NCI-H1436 (cell line): Measurements from ENCODE around the gene PSRC1.

Source experiments
- DNase-seq: peaks from one replicate; lab custom pipeline; 2025; lab: John Stamatoyannopoulos, UW

PSRC1 gene

DNA sequence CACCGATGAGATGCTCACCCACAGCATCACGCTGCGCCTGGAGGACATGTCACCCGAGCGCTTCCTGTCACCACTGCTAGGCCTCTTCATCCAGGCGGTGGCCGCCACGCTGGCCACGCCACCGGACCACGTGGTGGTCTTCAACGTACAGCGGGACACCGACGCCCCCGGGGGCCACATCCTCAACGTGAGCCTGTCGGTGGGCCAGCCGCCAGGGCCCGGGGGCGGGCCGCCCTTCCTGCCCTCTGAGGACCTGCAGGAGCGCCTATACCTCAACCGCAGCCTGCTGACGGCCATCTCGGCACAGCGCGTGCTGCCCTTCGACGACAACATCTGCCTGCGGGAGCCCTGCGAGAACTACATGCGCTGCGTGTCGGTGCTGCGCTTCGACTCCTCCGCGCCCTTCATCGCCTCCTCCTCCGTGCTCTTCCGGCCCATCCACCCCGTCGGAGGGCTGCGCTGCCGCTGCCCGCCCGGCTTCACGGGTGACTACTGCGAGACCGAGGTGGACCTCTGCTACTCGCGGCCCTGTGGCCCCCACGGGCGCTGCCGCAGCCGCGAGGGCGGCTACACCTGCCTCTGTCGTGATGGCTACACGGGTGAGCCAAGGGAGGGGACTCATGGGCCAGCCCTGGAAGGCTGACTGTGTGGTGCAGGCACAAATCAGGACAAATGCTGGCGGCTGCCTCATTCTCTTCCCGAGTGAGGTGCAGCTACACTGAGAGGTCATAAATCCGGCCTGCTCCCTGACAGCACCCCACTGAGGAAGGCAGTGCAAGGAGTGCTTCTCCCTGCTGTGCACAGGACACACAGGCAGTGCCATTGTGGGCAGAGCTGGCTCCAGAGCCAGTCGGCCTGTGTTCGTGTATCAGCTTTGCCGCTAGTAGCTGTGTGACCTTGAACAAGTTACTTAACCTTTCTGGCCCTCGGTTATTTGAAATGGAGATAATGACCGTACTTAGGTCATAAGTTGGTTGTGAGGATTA, 24.2 kb downstream of the PSRC1 start:
- DNase-seq = no peak

DNA sequence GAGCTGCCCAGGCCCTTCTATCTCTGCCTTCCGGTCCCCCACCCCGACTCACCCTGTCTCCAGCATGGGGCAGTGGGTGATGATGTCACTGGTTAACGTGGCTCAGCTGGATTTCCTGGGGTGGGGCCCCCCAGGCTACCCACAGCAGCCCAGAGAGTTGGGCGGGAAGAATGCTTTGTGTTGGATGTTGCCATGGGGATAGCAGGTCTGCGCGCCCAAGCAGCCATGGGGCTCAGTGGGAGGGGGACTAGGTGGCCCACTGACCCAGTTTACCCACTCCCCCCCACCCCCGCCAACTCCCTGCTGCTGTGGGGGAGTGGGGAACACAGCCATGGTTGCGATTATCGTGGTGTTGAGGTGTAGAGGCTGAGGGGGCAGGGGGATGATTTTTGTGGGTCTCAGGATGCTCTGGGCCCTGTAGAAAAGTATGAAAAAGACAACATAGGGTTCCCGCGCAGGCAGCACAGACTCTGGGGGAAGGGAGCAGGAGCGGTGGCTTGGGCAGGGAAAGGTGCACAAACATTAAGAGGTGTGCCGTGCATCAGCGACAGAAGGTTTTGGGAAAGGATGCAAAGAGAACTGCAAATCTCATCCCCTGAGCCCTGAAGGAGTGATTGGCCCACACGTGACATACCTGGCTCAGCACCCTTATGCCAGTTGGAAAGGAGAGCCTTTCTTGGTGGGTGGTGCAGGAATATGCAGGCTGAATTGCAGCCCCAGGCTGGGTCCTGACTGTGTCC, 25.1 kb downstream of the PSRC1 start:
- no peak for DNase-seq

DNA sequence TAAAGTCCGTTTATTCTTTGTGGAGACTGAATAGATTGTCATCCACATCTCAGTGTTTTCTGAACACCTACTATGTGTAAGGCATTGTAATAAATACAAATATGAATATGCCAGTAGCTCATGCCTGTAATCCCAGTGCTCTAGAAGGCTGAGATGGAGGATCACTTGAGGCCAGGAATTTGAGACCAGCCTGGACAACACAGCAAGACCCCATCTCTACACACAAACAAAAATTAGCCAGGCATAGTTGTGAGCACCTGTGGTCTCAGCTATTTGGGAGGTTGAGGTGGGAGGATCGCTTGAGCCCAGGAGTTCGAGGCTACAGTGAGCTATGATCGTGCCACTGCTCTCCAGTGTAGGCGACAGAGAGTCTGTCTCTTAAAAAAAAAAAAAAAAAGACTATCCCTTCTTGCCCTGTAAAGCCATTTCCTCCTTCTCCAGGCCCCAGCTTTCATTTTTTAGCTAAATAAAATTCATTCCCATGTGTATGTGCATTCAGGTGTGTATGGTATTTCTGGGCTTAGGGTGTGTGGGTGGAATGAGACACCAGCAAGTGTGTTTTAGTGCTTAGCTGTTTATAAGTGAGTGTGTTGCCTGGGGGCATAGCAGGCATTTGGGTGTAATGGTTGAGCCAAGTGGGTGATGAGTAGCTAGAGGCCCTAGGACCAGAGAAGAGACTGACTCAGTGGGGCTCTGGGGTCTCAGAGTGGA, 25.8 kb downstream of the PSRC1 start:
- DNase-seq = no peak

DNA sequence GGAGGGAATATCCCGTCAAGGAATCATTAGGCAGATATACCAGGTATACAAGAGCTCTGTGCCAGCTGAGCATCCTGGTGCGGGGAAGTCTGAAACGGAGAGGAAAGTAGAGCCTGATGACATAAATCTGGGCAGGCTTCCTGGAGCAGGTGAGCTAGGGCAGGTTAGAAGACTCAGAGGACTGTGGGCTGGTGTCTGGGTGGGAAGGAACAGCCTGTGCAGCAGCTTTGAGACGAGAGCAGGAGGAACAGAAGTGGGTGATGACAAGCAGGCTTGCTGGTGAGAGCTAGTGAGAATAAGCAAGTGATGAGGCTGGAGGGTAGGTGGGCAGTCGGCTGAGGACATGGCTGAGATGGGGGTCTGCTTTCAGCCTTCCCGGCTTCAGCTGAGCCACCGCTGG, 26.9 kb downstream of the PSRC1 start:
- no peak for DNase-seq

- no peak for DNase-seq
Measured at GRCh38 chr1:109255678-109256077, 27.3 kb downstream of the PSRC1 start.

- DNase-seq = no peak
Measured at GRCh38 chr1:109255097-109255651, 27.8 kb downstream of the PSRC1 start.

DNA sequence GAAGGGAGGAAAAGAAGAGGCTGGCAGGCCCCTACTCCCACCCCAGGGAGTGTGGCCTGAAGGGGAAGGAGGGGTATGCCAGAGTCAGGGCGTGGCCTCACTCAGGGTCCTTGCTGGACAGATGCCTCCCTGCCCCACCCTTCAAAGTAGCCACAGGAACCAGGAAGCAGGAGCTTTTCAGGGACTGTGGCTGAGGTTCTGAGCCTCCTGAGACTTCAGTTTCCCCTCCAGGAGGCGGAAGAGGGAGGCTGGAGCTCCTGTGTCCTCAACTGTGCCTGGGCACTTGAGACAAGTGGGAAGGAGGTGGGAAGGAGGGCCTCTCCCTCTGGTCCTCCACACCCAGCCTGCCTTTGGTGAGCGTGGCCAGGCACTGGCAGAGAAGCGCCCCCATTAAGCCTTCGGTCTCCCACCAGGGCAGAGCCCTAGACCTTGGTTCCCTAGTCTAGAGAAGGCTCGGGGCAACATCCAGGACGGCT, 28.3 kb downstream of the PSRC1 start:
- no peak for DNase-seq

DNA sequence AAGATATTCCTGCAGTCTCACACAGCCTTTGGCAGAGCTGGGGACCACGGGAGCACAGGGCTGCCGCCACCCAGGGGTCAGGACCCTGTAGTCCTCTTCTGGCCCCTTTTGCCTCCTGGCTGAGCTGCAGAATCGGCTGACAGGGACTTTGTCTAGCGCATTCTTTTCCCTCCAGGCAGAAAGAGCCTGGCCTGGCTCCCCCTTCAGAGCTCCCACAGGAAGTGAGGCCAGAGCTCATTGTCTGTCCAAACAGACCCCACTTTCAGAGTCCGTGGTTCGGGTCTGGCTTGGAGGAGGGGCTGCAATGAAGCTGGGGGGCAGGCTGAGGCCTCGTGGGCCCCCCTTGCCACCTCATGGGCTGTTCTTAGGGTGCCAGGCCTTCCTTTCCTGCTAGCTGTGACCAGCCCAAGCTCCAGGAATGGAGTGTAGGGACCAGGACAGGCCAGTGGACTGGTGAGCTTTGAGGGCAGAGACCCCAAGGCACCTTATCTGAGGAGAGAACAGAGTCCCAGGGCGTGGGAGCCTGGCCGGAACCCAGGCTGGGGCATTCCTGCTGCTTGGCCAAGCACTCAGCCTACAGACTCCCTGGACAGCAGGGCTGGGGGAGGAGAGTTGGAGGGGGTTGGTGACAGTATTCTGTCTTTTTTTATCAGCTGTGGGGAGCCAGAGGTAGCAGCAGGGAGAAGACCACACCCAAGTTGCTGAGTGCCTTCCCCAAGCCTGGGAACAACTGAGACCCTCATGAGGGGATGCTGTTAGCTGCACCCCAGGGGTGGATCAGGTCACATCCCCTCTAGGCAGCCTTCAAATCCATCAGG, 28.9 kb downstream of the PSRC1 start:
- no peak for DNase-seq

DNA sequence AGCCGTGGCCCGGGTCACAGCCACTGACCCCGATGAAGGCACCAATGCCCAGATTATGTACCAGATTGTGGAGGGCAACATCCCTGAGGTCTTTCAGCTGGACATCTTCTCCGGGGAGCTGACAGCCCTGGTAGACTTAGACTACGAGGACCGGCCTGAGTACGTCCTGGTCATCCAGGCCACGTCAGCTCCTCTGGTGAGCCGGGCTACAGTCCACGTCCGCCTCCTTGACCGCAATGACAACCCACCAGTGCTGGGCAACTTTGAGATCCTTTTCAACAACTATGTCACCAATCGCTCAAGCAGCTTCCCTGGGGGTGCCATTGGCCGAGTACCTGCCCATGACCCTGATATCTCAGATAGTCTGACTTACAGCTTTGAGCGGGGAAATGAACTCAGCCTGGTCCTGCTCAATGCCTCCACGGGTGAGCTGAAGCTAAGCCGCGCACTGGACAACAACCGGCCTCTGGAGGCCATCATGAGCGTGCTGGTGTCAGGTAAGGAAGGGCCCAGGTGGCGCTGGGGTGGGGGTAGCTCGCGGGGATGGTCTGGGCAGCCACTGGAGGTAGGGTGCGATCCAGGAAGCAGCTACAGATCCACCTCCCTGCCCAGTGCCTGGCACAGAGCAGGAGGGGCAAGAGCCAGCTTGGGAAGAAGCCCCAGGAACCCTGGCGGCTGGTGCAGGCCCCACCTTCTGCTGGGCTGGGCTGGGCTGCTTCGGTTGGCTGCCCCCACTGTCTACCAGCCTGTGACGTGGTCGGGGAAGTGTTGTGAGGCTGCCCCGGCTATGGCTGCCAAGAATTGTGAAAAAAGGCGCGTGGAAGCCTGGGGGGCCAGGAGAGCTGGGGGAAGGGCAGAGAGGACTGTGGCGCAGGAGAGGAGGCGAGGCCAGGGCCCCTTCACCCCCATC, 29.8 kb downstream of the PSRC1 start:
- DNase-seq = peak; percentile 24

- no peak for DNase-seq
Measured at GRCh38 chr1:109252167-109252892, 30.6 kb downstream of the PSRC1 start.

DNA sequence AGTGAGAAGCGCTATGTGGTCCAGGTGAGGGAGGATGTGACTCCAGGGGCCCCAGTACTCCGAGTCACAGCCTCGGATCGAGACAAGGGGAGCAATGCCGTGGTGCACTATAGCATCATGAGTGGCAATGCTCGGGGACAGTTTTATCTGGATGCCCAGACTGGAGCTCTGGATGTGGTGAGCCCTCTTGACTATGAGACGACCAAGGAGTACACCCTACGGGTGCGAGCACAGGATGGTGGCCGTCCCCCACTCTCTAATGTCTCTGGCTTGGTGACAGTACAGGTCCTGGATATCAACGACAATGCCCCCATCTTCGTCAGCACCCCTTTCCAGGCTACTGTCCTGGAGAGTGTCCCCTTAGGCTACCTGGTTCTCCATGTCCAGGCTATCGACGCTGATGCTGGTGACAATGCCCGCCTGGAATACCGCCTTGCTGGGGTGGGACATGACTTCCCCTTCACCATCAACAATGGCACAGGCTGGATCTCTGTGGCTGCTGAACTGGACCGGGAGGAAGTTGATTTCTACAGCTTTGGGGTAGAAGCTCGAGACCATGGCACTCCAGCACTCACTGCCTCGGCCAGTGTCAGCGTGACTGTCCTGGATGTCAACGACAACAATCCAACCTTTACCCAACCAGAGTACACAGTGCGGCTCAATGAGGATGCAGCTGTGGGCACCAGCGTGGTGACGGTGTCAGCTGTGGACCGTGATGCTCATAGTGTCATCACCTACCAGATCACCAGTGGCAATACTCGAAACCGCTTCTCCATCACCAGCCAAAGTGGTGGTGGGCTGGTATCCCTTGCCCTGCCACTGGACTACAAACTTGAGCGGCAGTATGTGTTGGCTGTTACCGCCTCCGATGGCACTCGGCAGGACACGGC, 31.4 kb downstream of the PSRC1 start:
- no peak for DNase-seq

DNA sequence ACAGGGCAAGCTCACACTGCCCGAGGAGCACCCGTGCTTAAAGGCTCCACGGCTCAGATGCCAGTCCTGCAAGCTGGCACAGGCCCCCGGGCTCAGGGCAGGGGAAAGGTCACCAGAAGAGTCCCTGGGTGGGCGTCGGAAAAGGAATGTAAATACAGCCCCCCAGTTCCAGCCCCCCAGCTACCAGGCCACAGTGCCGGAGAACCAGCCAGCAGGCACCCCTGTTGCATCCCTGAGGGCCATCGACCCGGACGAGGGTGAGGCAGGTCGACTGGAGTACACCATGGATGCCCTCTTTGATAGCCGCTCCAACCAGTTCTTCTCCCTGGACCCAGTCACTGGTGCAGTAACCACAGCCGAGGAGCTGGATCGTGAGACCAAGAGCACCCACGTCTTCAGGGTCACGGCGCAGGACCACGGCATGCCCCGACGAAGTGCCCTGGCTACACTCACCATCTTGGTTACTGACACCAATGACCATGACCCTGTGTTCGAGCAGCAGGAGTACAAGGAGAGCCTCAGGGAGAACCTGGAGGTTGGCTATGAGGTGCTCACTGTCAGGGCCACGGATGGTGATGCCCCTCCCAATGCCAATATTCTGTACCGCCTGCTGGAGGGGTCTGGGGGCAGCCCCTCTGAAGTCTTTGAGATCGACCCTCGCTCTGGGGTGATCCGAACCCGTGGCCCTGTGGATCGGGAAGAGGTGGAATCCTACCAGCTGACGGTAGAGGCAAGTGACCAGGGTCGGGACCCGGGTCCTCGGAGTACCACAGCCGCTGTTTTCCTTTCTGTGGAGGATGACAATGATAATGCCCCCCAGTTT, 32.3 kb downstream of the PSRC1 start:
- DNase-seq = no peak

DNA sequence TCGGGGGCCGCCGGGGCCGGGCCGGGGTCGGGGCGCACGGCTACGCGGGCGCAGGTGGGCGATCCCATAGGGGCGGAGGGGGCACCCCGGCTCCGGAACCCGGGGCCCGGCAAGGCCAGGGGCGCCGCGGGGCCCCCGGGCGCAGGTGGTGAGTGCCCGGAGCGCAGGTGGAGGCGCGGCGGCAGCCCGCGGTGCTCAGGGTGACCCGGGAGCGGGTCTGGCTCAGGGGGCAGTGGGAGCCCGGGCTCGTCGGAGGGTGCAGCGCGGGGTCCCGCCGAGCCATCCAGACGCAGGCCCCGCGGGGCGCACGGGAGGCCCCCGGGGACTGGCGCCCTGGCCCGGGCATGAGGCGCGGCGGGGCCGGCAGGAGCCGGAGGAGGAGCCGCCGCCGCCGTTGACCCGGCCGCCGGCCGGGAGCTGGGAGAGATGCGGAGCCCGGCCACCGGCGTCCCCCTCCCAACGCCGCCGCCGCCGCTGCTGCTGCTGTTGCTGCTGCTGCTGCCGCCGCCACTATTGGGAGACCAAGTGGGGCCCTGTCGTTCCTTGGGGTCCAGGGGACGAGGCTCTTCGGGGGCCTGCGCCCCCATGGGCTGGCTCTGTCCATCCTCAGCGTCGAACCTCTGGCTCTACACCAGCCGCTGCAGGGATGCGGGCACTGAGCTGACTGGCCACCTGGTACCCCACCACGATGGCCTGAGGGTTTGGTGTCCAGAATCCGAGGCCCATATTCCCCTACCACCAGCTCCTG, 33.1 kb downstream of the PSRC1 start:
- DNase-seq = no peak

DNA sequence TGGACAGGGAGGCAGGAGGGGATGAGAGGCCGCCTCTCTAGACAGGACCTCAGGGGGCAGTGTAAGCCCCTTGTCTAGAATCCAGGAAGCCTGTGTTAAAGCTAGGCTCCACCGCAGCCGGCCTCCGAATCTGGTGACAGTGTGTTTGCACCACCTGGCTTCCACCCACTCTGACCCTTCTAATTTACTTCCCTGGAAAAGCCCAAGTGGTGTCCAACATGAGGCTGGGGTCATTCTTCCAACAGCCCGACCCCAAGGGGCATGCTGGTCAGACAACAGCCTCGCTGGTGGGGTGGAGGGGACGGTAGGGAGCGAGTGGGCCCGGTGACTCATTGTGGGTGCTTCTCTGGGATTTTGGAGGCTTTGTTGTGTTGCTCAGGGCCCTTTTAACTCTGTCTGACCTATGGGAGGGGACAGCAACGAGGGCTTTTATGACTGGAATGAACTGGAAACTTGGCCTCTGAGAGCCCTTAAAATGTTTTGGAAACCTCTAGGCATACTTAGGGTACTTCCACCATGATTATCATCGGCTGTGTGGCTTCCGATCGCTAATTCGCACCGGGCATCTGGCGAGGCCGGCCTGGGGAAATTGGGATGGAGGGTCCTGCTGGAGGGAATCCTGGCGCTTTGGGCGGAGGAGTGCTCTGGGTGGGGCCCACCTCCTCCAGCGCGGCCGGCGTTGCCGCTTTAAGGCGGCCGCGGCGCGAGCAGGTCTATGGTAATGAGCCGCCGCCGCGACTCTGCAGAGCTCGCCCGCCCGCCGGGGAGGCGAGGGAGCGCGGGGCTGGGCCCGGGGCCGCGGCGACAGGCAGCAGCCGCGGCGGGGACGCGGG, 33.9 kb downstream of the PSRC1 start, which contains the start of gene CELSR2:
Gene CELSR2, plus strand, starts transcription at position 743 of the 833 bp plus-strand sequence. CDS start 541 bp downstream, outside the sequence.
- DNase-seq = peak; percentile 67

DNA sequence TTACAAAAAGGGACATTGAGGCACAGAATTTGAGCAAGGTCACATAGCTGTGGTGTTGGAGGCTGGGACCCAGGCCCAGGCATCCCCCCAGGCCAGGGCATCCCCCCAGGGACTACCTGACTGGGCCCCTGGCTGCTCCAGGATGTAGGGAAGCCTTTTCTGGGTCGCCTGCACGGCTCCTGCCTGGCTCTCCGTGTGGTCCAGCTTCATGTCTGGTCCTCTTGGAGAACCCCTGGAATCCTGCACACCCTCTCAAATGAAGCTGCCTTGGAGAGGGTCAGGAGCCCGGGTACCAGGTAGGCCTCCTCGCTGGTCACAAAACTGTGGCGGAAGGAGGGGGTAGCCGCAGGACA, 34.5 kb downstream of the PSRC1 start:
- DNase-seq = no peak
